H1 (cell line): ENCODE data around the gene ADSS1. TPM values are rescaled to one million over a fixed set of nuclear protein-coding genes. Genes with fewer than 3 reads are reported as not detected.

ENCODE experiments used
- CTCF ChIA-PET: fragments of 300-600 bp; sonication (Branson Sonifier 250); formaldehyde crosslinking; loops from one replicate; lab custom pipeline; 2021; ENCODE audit not compliant: partially characterized antibody; lab: Charles Lee
- POLR2A ChIA-PET: fragments of 300-600 bp; sonication (Branson Sonifier 250); formaldehyde crosslinking; loops from one replicate; lab custom pipeline; 2021; ENCODE audit warnings: inconsistent platforms; ENCODE audit not compliant: partially characterized antibody; lab: Charles Lee
- DNase-seq, 2 experiments: peaks; one replicate each; pipeline versions ENCODE4 v3.0.0 to v3.0.0-alpha.2; 2010 to 2022; ENCODE audit warnings: low spot score in 2 of 2, low read depth in 1 of 2, mixed read lengths in 1 of 2
- FAIRE-seq: peaks from 2 replicates; lab custom pipeline; 2011; peaks lifted over from hg19 to GRCh38; lab: Jason Lieb, UNC
- H2AFZ ChIP-seq: 2 replicates; pipeline ENCODE4 v1.8.1; 2012; ENCODE audit warnings: low read length, inconsistent platforms
- H2AK5ac ChIP-seq: 2 replicates; pipeline ENCODE4 v1.6.1; 2013; ENCODE audit warnings: low read depth, low read length
- H2BK120ac ChIP-seq: replicated peaks from 2 replicates; pipeline ENCODE3; 2013; ENCODE audit warnings: low read depth, low read length, inconsistent platforms
- H2BK12ac ChIP-seq: 2 replicates; pipeline ENCODE4 v1.6.1; 2013; ENCODE audit warnings: low read depth, low read length
- H2BK15ac ChIP-seq: 2 replicates; pipeline ENCODE4 v1.6.1; 2013; ENCODE audit warnings: low read length
- H2BK20ac ChIP-seq: 2 replicates; pipeline ENCODE4 v1.6.1; 2013; ENCODE audit warnings: low read length
- H2BK5ac ChIP-seq: 2 replicates; pipeline ENCODE4 v1.6.1; 2013; ENCODE audit warnings: low read depth, low read length
- H3K14ac ChIP-seq: 2 replicates; pipeline ENCODE4 v1.6.1; 2013; ENCODE audit warnings: inconsistent platforms; ENCODE audit not compliant: insufficient read length
- H3K18ac ChIP-seq: 2 replicates; pipeline ENCODE4 v1.6.1; 2013; ENCODE audit warnings: low read length; ENCODE audit errors: extremely low read depth
- H3K23ac ChIP-seq: 2 replicates; pipeline ENCODE4 v1.6.1; 2013; ENCODE audit warnings: inconsistent platforms; ENCODE audit not compliant: insufficient read length
- H3K23me2 ChIP-seq: 2 replicates; pipeline ENCODE4 v1.6.1; 2013; ENCODE audit warnings: low read depth, low read length
- H3K27ac ChIP-seq: 2 replicates; pipeline ENCODE4 v1.6.1; 2011; ENCODE audit warnings: low read depth, low read length, inconsistent platforms
- H3K27me3 ChIP-seq, 4 experiments: replicated peaks in 1 of 4; 1 replicate in 1 of 4; 2 replicates in 3 of 4; pipeline versions ENCODE4 v1.6.1 to v1.8.1; 2011 to 2013; ENCODE audit warnings: low read length in 3 of 4, mild to moderate bottlenecking in 3 of 4, inconsistent platforms in 2 of 4, mixed read lengths in 2 of 4, moderate library complexity in 1 of 4; ENCODE audit not compliant: control insufficient read depth in 3 of 4, insufficient read depth in 3 of 4; ENCODE audit errors: extremely low read depth in 1 of 4
- H3K36me3 ChIP-seq, 4 experiments: 2 replicates each; pipeline versions ENCODE4 v1.6.1 to v1.8.1; 2011 to 2013; ENCODE audit warnings: mild to moderate bottlenecking in 4 of 4, low read length in 3 of 4, moderate library complexity in 2 of 4, control low read depth in 1 of 4, inconsistent platforms in 1 of 4; ENCODE audit not compliant: insufficient read depth in 4 of 4, control insufficient read depth in 2 of 4
- H3K4ac ChIP-seq: replicated peaks from 2 replicates; pipeline ENCODE3; 2013; ENCODE audit warnings: low read length, low read depth, mixed read lengths, inconsistent platforms; ENCODE audit not compliant: insufficient read length
- H3K4me1 ChIP-seq, 4 experiments: replicated peaks in 1 of 4; 1 replicate in 1 of 4; 2 replicates in 3 of 4; pipeline versions ENCODE4 v1.6.1 to v1.8.1; 2011 to 2013; ENCODE audit warnings: low read length in 3 of 4, inconsistent platforms in 2 of 4, mixed read lengths in 1 of 4; ENCODE audit not compliant: insufficient read depth in 4 of 4, control insufficient read depth in 3 of 4
- H3K4me2 ChIP-seq, 2 experiments: 2 replicates each; pipeline versions ENCODE4 v1.6.1 to v1.8.1; 2011 to 2013; ENCODE audit warnings: low read depth in 2 of 2, low read length in 2 of 2, control low read depth in 1 of 2, inconsistent platforms in 1 of 2, mild to moderate bottlenecking in 1 of 2; ENCODE audit not compliant: insufficient read depth in 1 of 2
- H3K4me3 ChIP-seq, 4 experiments: fragments of 200-600, 300-600 bp in 1 of 4; sonication (generic), shearing (Covaris generic), sonication (Bioruptor Twin) in 1 of 4; 2 replicates each; pipeline versions ENCODE4 v1.5.1 to v1.8.1; 2011 to 2016; ENCODE audit warnings: low read length in 4 of 4, low read depth in 3 of 4, control low read depth in 2 of 4, inconsistent platforms in 2 of 4, mild to moderate bottlenecking in 2 of 4, mixed read lengths in 1 of 4, moderate library complexity in 1 of 4; ENCODE audit not compliant: insufficient read depth in 2 of 4; ENCODE audit errors: extremely low read depth in 1 of 4
- H3K56ac ChIP-seq: replicated peaks from 2 replicates; pipeline ENCODE3; 2013; ENCODE audit warnings: low read depth, mild to moderate bottlenecking, mixed read lengths, low read length, inconsistent platforms; ENCODE audit not compliant: insufficient read length
- H3K79me1 ChIP-seq: 2 replicates; pipeline ENCODE4 v1.6.1; 2013; ENCODE audit warnings: low read depth, low read length, control low read depth
- H3K79me2 ChIP-seq, 2 experiments: 2 replicates each; pipeline versions ENCODE4 v1.6.1 to v1.8.1; 2012 to 2013; ENCODE audit warnings: low read length in 2 of 2, mild to moderate bottlenecking in 2 of 2, inconsistent platforms in 1 of 2; ENCODE audit not compliant: insufficient read depth in 2 of 2, control insufficient read depth in 1 of 2
- H3K9ac ChIP-seq, 4 experiments: replicated peaks in 1 of 4; 1 replicate in 1 of 4; 2 replicates in 3 of 4; pipeline versions ENCODE4 v1.6.1 to v1.8.1; 2011 to 2013; ENCODE audit warnings: low read depth in 3 of 4, low read length in 3 of 4, control low read depth in 2 of 4, mild to moderate bottlenecking in 2 of 4, moderate library complexity in 2 of 4, inconsistent platforms in 1 of 4; ENCODE audit errors: extremely low read depth in 1 of 4
- H3K9me3 ChIP-seq, 2 experiments: 2 replicates each; pipeline versions ENCODE4 v1.6.1 to v1.8.1; 2012 to 2013; ENCODE audit warnings: mild to moderate bottlenecking in 2 of 2, moderate library complexity in 2 of 2, control low read depth in 1 of 2, inconsistent platforms in 1 of 2, low read depth in 1 of 2, low read length in 1 of 2, mixed read lengths in 1 of 2; ENCODE audit not compliant: insufficient read depth in 2 of 2
- H4K20me1 ChIP-seq, 2 experiments: replicated peaks in 1 of 2; 2 replicates each; pipeline versions ENCODE3 to v1.8.1; 2011 to 2013; ENCODE audit warnings: inconsistent platforms in 2 of 2, low read length in 2 of 2, mild to moderate bottlenecking in 1 of 2; ENCODE audit not compliant: insufficient read depth in 2 of 2, control insufficient read depth in 1 of 2
- H4K5ac ChIP-seq: 2 replicates; pipeline ENCODE4 v1.6.1; 2013; ENCODE audit warnings: low read length, low read depth, mixed read lengths, inconsistent platforms; ENCODE audit not compliant: insufficient read length
- H4K8ac ChIP-seq: 2 replicates; pipeline ENCODE4 v1.8.0; 2013; ENCODE audit warnings: mild to moderate bottlenecking, moderate library complexity, low read length, inconsistent platforms; ENCODE audit not compliant: insufficient read depth; ENCODE audit errors: extremely low read depth
- H4K91ac ChIP-seq: replicated peaks from 2 replicates; pipeline ENCODE3; 2013; ENCODE audit warnings: low read length, mixed read lengths, inconsistent platforms; ENCODE audit not compliant: insufficient read length
- KDM4A ChIP-seq: IDR thresholded peaks from one replicate; pipeline ENCODE4 v1.7.1; 2012; ENCODE audit warnings: low read depth, mild to moderate bottlenecking, moderate library complexity, low read length, inconsistent platforms; ENCODE audit not compliant: severe bottlenecking
- POLR2A ChIP-seq, 2 experiments: IDR thresholded peaks; 1 replicate in 1 of 2; 2 replicates in 1 of 2; pipeline ENCODE4 v1.6.1; 2011; ENCODE audit warnings: low read depth in 2 of 2, low read length in 2 of 2, mild to moderate bottlenecking in 2 of 2; ENCODE audit errors: control extremely low read depth in 1 of 2
- WGBS, 2 experiments: shearing (Covaris generic) in 1 of 2; methylation state at CpG; one replicate each; pipeline versions ENCODE4 v1.1.6 to v1.1.7; 2013 to 2015; ENCODE audit warnings: low lambda C conversion rate in 2 of 2, mixed read lengths in 2 of 2, inconsistent platforms in 1 of 2, low coverage in 1 of 2, missing lambda C conversion rate in 1 of 2; ENCODE audit not compliant: insufficient replicate concordance in 2 of 2, insufficient coverage in 1 of 2, insufficient read length in 1 of 2; ENCODE audit errors: extremely low coverage in 1 of 2, missing lambda C conversion rate in 1 of 2; 5-methylcytosine and 5-hydroxymethylcytosine counted together
- polyA plus RNA-seq, 7 experiments: library from polyadenylated mRNA; depleted of rRNA in 3 of 7; stranded (reverse) in 5 of 7; unstranded in 2 of 7; fragments of >200 nt in 5 of 7; fragments of 200-250 nt in 2 of 7; gene quantifications; 1 replicate in 5 of 7; 2 replicates in 1 of 7; 4 replicates in 1 of 7; pipeline versions ENCODE4 v1.2.1 to v1.2.3, GENCODE V29; 2011 to 2013; ENCODE audit warnings: missing spikeins in 2 of 7, mixed read lengths in 2 of 7
- total RNA-seq: library from RNA; stranded (reverse); fragmentation: NEBNext Ultra II Directional; extraction: Animal tissue kit (Norgen Biotek cat#: 25700); gene quantifications from 2 replicates; pipeline ENCODE4 v1.2.1, GENCODE V29; 2021

Gene ADSS1
- total and polyA plus RNA-seq, 2 of the 8 experiments (the other 6 are each of a cell fraction or from before 2014, with no cell fraction given): 7.1 to 7.9 TPM

DNA sequence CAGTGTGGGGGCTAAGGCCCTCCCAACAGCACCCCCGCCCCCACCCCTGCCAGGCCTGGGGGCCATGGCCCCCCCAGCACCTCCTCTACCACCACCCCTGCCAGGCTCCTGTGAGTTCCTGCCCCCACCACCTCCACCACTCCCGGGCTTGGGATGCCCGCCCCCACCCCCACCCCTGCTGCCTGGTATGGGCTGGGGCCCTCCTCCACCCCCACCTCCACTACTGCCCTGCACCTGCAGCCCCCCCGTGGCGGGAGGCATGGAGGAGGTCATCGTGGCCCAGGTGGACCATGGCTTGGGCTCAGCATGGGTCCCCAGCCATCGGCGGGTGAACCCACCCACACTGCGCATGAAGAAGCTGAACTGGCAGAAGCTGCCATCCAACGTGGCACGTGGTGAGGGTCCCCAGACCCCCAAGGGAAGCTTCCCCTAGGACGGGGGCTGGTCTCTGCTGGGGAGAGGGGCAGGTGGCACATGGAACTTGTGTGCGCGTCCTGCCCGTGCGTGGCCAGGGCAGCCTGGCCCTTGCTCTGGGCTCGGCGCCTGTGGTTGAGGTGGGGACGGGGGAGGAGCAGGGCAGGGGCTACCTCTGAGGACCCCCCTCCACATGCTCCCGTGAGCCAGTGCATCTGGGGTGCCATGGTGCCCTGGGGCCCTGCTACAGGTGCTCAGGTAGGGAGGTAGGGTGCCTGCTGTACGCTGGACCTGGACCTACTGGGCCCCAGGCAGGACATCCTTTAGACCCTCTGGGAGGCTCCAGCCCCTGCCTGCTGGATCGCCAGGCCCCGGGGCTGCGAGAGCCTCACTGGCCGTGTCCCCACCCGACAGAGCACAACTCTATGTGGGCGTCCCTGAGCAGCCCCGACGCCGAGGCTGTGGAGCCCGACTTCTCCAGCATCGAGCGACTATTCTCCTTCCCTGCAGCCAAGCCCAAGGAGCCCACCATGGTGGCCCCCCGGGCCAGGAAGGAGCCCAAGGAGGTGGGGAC, 16.1 kb upstream of the ADSS1 start:
- H4K91ac ChIP-seq: no peak overlapping the region
- TF ChIP-seq POLR2A (IDR thresholded peaks at IDR 0.05; ENCODE audit: control extremely low read depth in 1 of 2, low read depth in 2 of 2, low read length in 2 of 2): 0 out of 3 replicates have a peak, but pooled peaks of 1 of the 2 experiments have one; percentile 16
- no peak for TF ChIP-seq KDM4A
- TF ChIP-seq, all 59 proteins: peak for 1
- peak overlapping the region; percentile 47; the same call in 1 of the 2 replicates for H2AK5ac ChIP-seq
- H2BK120ac ChIP-seq: no peak overlapping the region
- CTCF ChIA-PET: interaction anchor here (1.0 to 3.8 kb wide), 21 partner anchors 8 to 366 kb away, joined by 3 to 17 read pairs (median 5); partner anchors contain the start of gene ADSS1
- POLR2A ChIA-PET: interaction anchor here (0.9 to 1.6 kb wide), 7 partner anchors 10 to 154 kb away, joined by 3 to 6 read pairs (median 3); no protein-coding TSS in a partner anchor
- no peak for FAIRE-seq
- peak overlapping the region; percentile 29 for H4K8ac ChIP-seq
- H3K4ac ChIP-seq: no peak overlapping the region
- H3K79me1 ChIP-seq: no peaks in the 10 kb centered on the region; the same call in 1 of the 2 replicates
- no peaks in the 10 kb centered on the region for H3K27me3 ChIP-seq
- no peak overlapping the region for H4K5ac ChIP-seq
- H3K56ac ChIP-seq: no peak overlapping the region
- peaks cover 6 to 17% of the 10 kb centered on the region in 2 experiments for H3K9me3 ChIP-seq
- peaks cover 0 to 21% of the 10 kb centered on the region in 2 experiments for H4K20me1 ChIP-seq
- peak overlapping the region; percentile 60; the same call in 1 of the 2 replicates for H2BK5ac ChIP-seq
- H2BK20ac ChIP-seq: no peak overlapping the region
- no peak overlapping the region for H3K4me2 ChIP-seq
- H3K79me2 ChIP-seq: no peaks in the 10 kb centered on the region
- H3K4me3 ChIP-seq: no peak overlapping the region
- no peak overlapping the region for H3K27ac ChIP-seq
- 84% methylated on average over 29 of the region's 34 CpGs; no CpG with 5 or more reads in 1 of the 2 experiments for WGBS, 2 experiments
- H3K4me1 ChIP-seq: peaks cover 0 to 15% (median 13%) of the 10 kb centered on the region in 4 experiments; a peak in 5 of 7 replicates
- no peaks in the 10 kb centered on the region for H3K23me2 ChIP-seq
- no peak overlapping the region for H3K23ac ChIP-seq
- H2BK15ac ChIP-seq: peak overlapping the region; percentile 92; the same call in 1 of the 2 replicates
- 0 out of 2 replicates have a peak overlapping the region, but pooled peaks have one; percentile 39 for H2BK12ac ChIP-seq
- H3K18ac ChIP-seq: no peak overlapping the region; the same call in 1 of the 2 replicates
- H2AFZ ChIP-seq: no peak overlapping the region
- DNase-seq: no peak
- no peak overlapping the region for H3K9ac ChIP-seq
- peaks cover 4 to 48% (median 15%) of the 10 kb centered on the region in 4 experiments; a peak in 6 of 8 replicates for H3K36me3 ChIP-seq
- H3K14ac ChIP-seq: no peak overlapping the region
